HCT116 (cell line): ENCODE results near the gene SLC6A12. TPM values are rescaled to one million over a fixed set of nuclear protein-coding genes. Genes with fewer than 3 reads are reported as not detected.

ENCODE experiments used
- ATAC-seq: fragments of 200-7000 bp; cut with Tn5 transposase; 2 replicates; pipeline ENCODE4 v1.9.1; 2020; ENCODE audit warnings: mild to moderate bottlenecking, moderate library complexity
- BruUV-seq: library from RNA; stranded (reverse); fragments of 400-500 nt; replicated peaks from 2 replicates; lab custom pipeline; 2021; lab: Mats Ljungman, UMichigan
- CTCF ChIA-PET: fragments of 300-600 bp; sonication (Branson Sonifier 250); formaldehyde crosslinking; loops from one replicate; lab custom pipeline; 2021; ENCODE audit warnings: antibody characterized with exemption; lab: Charles Lee
- POLR2A ChIA-PET: fragments of 300-600, 350-600 bp; sonication (Branson Sonifier 250); formaldehyde crosslinking; loops from one replicate; lab custom pipeline; 2021; ENCODE audit warnings: antibody characterized with exemption; lab: Charles Lee
- RAD21 ChIA-PET, 2 experiments: fragments of 300-600 bp; sonication (Branson Sonifier 250); formaldehyde crosslinking; loops; one replicate each; lab custom pipeline; 2023; ENCODE audit warnings: low total read pairs in 2 of 2; ENCODE audit not compliant: uncharacterized antibody in 2 of 2, unreplicated experiment in 2 of 2, low non-redundant PET in 1 of 2; lab: Charles Lee
- DNase-seq: peaks from one replicate; pipeline ENCODE4 v3.0.0-alpha.2; 2010; ENCODE audit warnings: low read depth, low spot score
- H2AFZ ChIP-seq: fragments of 200-600 bp; shearing (Covaris generic), sonication (generic); 2 replicates; pipeline ENCODE4 v1.6.1; 2017; ENCODE audit warnings: low read depth, mixed run types, mixed read lengths, antibody characterized with exemption, low read length; ENCODE audit not compliant: poor library complexity, severe bottlenecking
- H3K27ac ChIP-seq: 2 replicates; pipeline ENCODE4 v1.5.1; 2012; ENCODE audit warnings: low read depth, low read length
- H3K27me3 ChIP-seq: fragments of 200-600 bp; sonication (generic); 2 replicates; pipeline ENCODE4 v1.6.1; 2016; ENCODE audit warnings: mixed run types, low read length, mixed read lengths; ENCODE audit not compliant: insufficient read depth
- H3K36me3 ChIP-seq, 2 experiments: fragments of 200-500 bp in 1 of 2; fragments of 200-600 bp in 1 of 2; sonication (Bioruptor generic) in 1 of 2; sonication (generic) in 1 of 2; 2 replicates each; pipeline versions ENCODE4 v1.5.1 to v1.6.1; 2014 to 2016; ENCODE audit warnings: low read length in 2 of 2, inconsistent platforms in 1 of 2, mixed read lengths in 1 of 2, mixed run types in 1 of 2; ENCODE audit not compliant: insufficient read depth in 2 of 2, control insufficient read depth in 1 of 2
- H3K4me1 ChIP-seq, 2 experiments: fragments of 200-600 bp in 1 of 2; sonication (generic) in 1 of 2; 2 replicates each; pipeline versions ENCODE4 v1.5.1 to v1.6.1; 2012 to 2017; ENCODE audit warnings: low read length in 2 of 2, inconsistent platforms in 1 of 2, mild to moderate bottlenecking in 1 of 2, mixed read lengths in 1 of 2, mixed run types in 1 of 2, moderate library complexity in 1 of 2; ENCODE audit not compliant: insufficient read depth in 2 of 2, control insufficient read depth in 1 of 2
- H3K4me2 ChIP-seq: fragments of 200-600 bp; sonication (generic); 2 replicates; pipeline ENCODE4 v1.6.1; 2017; ENCODE audit warnings: mixed run types, low read length, mixed read lengths
- H3K4me3 ChIP-seq, 2 experiments: fragments of 200-600 bp in 1 of 2; sonication (generic) in 1 of 2; replicated peaks in 1 of 2; 2 replicates each; pipeline ENCODE4 v1.5.1; 2011 to 2016; ENCODE audit warnings: low read length in 2 of 2, control low read depth in 1 of 2, low read depth in 1 of 2, mild to moderate bottlenecking in 1 of 2, mixed read lengths in 1 of 2, mixed run types in 1 of 2
- H3K79me2 ChIP-seq: fragments of 200-600 bp; sonication (generic); 2 replicates; pipeline ENCODE4 v1.6.1; 2017; ENCODE audit warnings: mild to moderate bottlenecking, mixed run types, low read length, moderate library complexity, mixed read lengths; ENCODE audit not compliant: insufficient read depth
- H3K9ac ChIP-seq: fragments of 200-600 bp; sonication (generic); 2 replicates; pipeline ENCODE4 v1.6.1; 2016; ENCODE audit warnings: low read length, mixed read lengths
- H3K9me2 ChIP-seq: fragments of 200-600 bp; sonication (generic), shearing (Covaris generic); 2 replicates; pipeline ENCODE4 v1.6.1; 2017; ENCODE audit warnings: mixed run types, mild to moderate bottlenecking, moderate library complexity; ENCODE audit not compliant: insufficient read depth
- H3K9me3 ChIP-seq, 2 experiments: fragments of 200-500 bp in 1 of 2; fragments of 200-600 bp in 1 of 2; sonication (Bioruptor generic) in 1 of 2; sonication (generic) in 1 of 2; 2 replicates each; pipeline ENCODE4 v1.6.1; 2014 to 2017; ENCODE audit warnings: low read length in 2 of 2, mixed read lengths in 2 of 2, inconsistent platforms in 1 of 2, low read depth in 1 of 2, mild to moderate bottlenecking in 1 of 2, mixed run types in 1 of 2, moderate library complexity in 1 of 2; ENCODE audit not compliant: control insufficient read depth in 1 of 2, insufficient read depth in 1 of 2
- H4K20me1 ChIP-seq: fragments of 200-600 bp; sonication (generic), shearing (Covaris generic); 2 replicates; pipeline ENCODE4 v1.6.1; 2017; ENCODE audit warnings: mixed run types, mild to moderate bottlenecking, moderate library complexity; ENCODE audit not compliant: insufficient read depth
- CBX3 ChIP-seq: IDR thresholded peaks from 2 replicates; pipeline ENCODE4 v1.6.1; 2012; ENCODE audit warnings: low read depth
- CEBPB ChIP-seq: IDR thresholded peaks from 2 replicates; pipeline ENCODE4 v1.6.1; 2012; ENCODE audit warnings: low read depth
- EGR1 ChIP-seq: IDR thresholded peaks from 2 replicates; pipeline ENCODE4 v1.6.1; 2012; ENCODE audit warnings: low read depth
- ELF1 ChIP-seq: IDR thresholded peaks from 2 replicates; pipeline ENCODE4 v1.6.1; 2012; ENCODE audit warnings: low read depth, borderline replicate concordance
- EZH2 ChIP-seq: fragments of 200-600 bp; sonication (generic); IDR thresholded peaks from 2 replicates; pipeline ENCODE4 v1.6.1; 2017; ENCODE audit warnings: antibody characterized with exemption, mixed run types
- EZH2phosphoT487 ChIP-seq: fragments of 200-600 bp; IDR thresholded peaks from 2 replicates; pipeline ENCODE4 v1.6.1; 2018; ENCODE audit warnings: antibody characterized with exemption, borderline replicate concordance
- FOSL1 ChIP-seq: IDR thresholded peaks from 2 replicates; pipeline ENCODE4 v1.6.1; 2012; ENCODE audit warnings: low read depth
- JUND ChIP-seq: IDR thresholded peaks from 2 replicates; pipeline ENCODE4 v1.6.1; 2012
- POLR2AphosphoS5 ChIP-seq: IDR thresholded peaks from 2 replicates; pipeline ENCODE4 v1.6.1; 2011; ENCODE audit warnings: mild to moderate bottlenecking, low read depth, low read length, moderate library complexity
- RAD21 ChIP-seq: IDR thresholded peaks from 2 replicates; pipeline ENCODE4 v1.6.1; 2012; ENCODE audit warnings: low read depth, mild to moderate bottlenecking
- SIN3A ChIP-seq: IDR thresholded peaks from 2 replicates; pipeline ENCODE4 v1.6.1; 2012; ENCODE audit warnings: low read depth
- SP1 ChIP-seq: IDR thresholded peaks from 2 replicates; pipeline ENCODE4 v1.6.1; 2012; ENCODE audit warnings: low read depth
- SRF ChIP-seq: IDR thresholded peaks from 2 replicates; pipeline ENCODE4 v1.6.1; 2012; ENCODE audit warnings: low read depth
- TCF7L2 ChIP-seq: IDR thresholded peaks from 2 replicates; pipeline ENCODE4 v1.7.0; 2011; ENCODE audit warnings: borderline replicate concordance, inconsistent platforms; ENCODE audit not compliant: insufficient read depth, insufficient read length; ENCODE audit errors: extremely low read depth
- YY1 ChIP-seq: IDR thresholded peaks from 2 replicates; pipeline ENCODE4 v1.6.1; 2011; ENCODE audit warnings: low read length, low read depth, moderate library complexity, mild to moderate bottlenecking; ENCODE audit not compliant: insufficient replicate concordance; ENCODE audit errors: extremely low read depth
- ZFX ChIP-seq: fragments of 450-650 bp; IDR thresholded peaks from 2 replicates; pipeline ENCODE4 v1.6.1; 2017
- intact Hi-C: fragments of 100-400 bp; cut with micrococcal nuclease; formaldehyde crosslinking; loops from 2 replicates; pipeline ENCODE4 v1.10.0; 2022
- total RNA-seq: library from RNA; stranded (reverse); gene quantifications from one replicate; pipeline ENCODE4 v1.2.1, GENCODE V29; 2021; ENCODE audit not compliant: unreplicated experiment
- TF ChIP-seq, protein P1 (sequence below): IDR thresholded peaks from 2 replicates; pipeline ENCODE4 v1.6.1; 2012
- TF ChIP-seq, protein P2 (sequence below): IDR thresholded peaks from 2 replicates; pipeline ENCODE4 v1.6.1; 2012
- TF ChIP-seq, protein P3 (sequence below): IDR thresholded peaks from 2 replicates; pipeline ENCODE4 v1.6.1; 2012; ENCODE audit warnings: low read depth

The SLC6A12 gene
- total RNA-seq, 1 experiment from 2014 or later: 0.64 TPM

DNA sequence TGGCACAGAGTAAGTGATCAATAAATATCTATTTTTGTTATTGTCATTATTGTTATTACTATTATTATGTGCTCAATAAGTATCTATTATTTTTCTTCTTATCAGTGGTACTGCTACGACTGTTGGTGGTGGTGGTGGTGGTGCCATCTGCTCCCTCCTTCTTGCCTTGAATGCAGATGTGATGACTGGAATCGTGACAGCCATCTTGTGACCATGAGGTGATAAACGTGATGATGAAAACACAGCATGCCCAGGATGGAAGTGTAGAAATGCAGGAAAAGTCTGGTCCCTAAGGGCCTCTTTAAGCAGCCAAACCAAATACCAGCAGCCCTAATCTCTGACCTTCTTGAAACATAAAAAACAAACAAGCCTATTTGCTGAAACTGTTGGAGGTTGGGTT is 22.4 kb downstream of the SLC6A12 start:
- Histone ChIP-seq H3K27ac (no peak overlapping the region), H3K4me2 (no peak overlapping the region), H3K4me1 (peaks cover 0 to 8% of the 10 kb centered on the region in 2 experiments; a peak in 2 of 4 replicates), H3K27me3 (no peaks in the 10 kb centered on the region), H3K79me2 (no peaks in the 10 kb centered on the region), H3K9me2 (no peaks in the 10 kb centered on the region), H4K20me1 (no peaks in the 10 kb centered on the region), H2AFZ (no peak overlapping the region), H3K4me3 (no peak overlapping the region), H3K9ac (no peak overlapping the region), H3K36me3 (no peaks in the 10 kb centered on the region), H3K9me3 (no peaks in the 10 kb centered on the region)
- DNase-seq (no peak), ATAC-seq (no peak)
- BruUV-seq: no TSS peak
- intact Hi-C loops: no loop called here
- ChIA-PET CTCF (no interaction called here), POLR2A (no interaction called here), RAD21 (no interaction called here)
- no peak for TF ChIP-seq EGR1
- TF ChIP-seq SRF: no peak

DNA sequence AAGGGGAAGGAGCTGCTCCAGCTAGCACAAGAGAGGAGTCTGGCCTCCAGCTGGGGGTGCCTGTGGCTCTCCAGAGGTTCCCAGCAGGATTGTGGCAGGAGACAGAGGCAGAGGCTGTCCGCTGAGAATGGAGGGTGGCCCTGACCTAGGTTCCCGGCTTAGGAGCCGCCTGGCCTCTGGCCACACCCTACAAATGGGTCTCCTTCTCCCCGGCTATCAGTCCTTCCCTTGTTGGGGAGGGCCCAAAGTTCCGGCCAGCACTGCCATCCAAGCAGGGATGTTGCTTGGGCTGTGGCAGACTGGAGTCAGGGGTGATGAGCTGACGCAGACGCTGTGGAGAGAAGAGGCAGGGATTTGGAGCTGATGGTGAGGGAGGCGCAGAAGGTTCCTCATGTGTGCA is 23.1 kb downstream of the SLC6A12 start:
- no peak overlapping the region for H3K9ac ChIP-seq
- H3K27ac ChIP-seq: no peak overlapping the region
- H3K4me3 ChIP-seq: no peak overlapping the region
- no peak overlapping the region for H3K4me2 ChIP-seq
- no peak overlapping the region for H2AFZ ChIP-seq
- intact Hi-C loops: no loop called here
- no peak for ATAC-seq
- ChIA-PET RAD21 (no interaction called here), POLR2A (no interaction called here), CTCF (no interaction called here)
- H4K20me1 ChIP-seq: no peaks in the 10 kb centered on the region
- H3K9me2 ChIP-seq: no peaks in the 10 kb centered on the region
- no peaks in the 10 kb centered on the region for H3K79me2 ChIP-seq
- peaks cover 0 to 8% of the 10 kb centered on the region in 2 experiments; a peak in 2 of 4 replicates for H3K4me1 ChIP-seq
- no TSS peak for BruUV-seq
- H3K36me3 ChIP-seq: no peaks in the 10 kb centered on the region
- no peaks in the 10 kb centered on the region for H3K9me3 ChIP-seq
- no peaks in the 10 kb centered on the region for H3K27me3 ChIP-seq
- no peak for DNase-seq
- no peak for TF ChIP-seq EGR1
- TF ChIP-seq POLR2AphosphoS5: no peak
- TF ChIP-seq SIN3A: no peak
- no peak for TF ChIP-seq ELF1
- TF ChIP-seq, protein P1, sequence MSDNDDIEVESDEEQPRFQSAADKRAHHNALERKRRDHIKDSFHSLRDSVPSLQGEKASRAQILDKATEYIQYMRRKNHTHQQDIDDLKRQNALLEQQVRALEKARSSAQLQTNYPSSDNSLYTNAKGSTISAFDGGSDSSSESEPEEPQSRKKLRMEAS: no peak
- TF ChIP-seq EZH2: no peak
- no peak for TF ChIP-seq SP1
- TF ChIP-seq RAD21: no peak
- TF ChIP-seq YY1: no peak
- TF ChIP-seq ZFX: no peak
- no peak for TF ChIP-seq TCF7L2
- TF ChIP-seq CEBPB: no peak
- TF ChIP-seq, protein P2, sequence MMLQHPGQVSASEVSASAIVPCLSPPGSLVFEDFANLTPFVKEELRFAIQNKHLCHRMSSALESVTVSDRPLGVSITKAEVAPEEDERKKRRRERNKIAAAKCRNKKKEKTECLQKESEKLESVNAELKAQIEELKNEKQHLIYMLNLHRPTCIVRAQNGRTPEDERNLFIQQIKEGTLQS: no peak
- no peak for TF ChIP-seq SRF
- no peak for TF ChIP-seq FOSL1
- TF ChIP-seq, protein P3, sequence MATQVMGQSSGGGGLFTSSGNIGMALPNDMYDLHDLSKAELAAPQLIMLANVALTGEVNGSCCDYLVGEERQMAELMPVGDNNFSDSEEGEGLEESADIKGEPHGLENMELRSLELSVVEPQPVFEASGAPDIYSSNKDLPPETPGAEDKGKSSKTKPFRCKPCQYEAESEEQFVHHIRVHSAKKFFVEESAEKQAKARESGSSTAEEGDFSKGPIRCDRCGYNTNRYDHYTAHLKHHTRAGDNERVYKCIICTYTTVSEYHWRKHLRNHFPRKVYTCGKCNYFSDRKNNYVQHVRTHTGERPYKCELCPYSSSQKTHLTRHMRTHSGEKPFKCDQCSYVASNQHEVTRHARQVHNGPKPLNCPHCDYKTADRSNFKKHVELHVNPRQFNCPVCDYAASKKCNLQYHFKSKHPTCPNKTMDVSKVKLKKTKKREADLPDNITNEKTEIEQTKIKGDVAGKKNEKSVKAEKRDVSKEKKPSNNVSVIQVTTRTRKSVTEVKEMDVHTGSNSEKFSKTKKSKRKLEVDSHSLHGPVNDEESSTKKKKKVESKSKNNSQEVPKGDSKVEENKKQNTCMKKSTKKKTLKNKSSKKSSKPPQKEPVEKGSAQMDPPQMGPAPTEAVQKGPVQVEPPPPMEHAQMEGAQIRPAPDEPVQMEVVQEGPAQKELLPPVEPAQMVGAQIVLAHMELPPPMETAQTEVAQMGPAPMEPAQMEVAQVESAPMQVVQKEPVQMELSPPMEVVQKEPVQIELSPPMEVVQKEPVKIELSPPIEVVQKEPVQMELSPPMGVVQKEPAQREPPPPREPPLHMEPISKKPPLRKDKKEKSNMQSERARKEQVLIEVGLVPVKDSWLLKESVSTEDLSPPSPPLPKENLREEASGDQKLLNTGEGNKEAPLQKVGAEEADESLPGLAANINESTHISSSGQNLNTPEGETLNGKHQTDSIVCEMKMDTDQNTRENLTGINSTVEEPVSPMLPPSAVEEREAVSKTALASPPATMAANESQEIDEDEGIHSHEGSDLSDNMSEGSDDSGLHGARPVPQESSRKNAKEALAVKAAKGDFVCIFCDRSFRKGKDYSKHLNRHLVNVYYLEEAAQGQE: no peak
- TF ChIP-seq CBX3: no peak
- no peak for TF ChIP-seq JUND
- TF ChIP-seq EZH2phosphoT487: no peak
- TF ChIP-seq, all 23 proteins: peak for 0
